ENCODE data around the gene CDH9. TPM values are rescaled to one million over a fixed set of nuclear protein-coding genes. Genes with fewer than 3 reads are reported as not detected.

The CDH9 gene
- total RNA-seq, 4 donors from 2014 or later, result 0.33 TPM; not detected in 3

DNA sequence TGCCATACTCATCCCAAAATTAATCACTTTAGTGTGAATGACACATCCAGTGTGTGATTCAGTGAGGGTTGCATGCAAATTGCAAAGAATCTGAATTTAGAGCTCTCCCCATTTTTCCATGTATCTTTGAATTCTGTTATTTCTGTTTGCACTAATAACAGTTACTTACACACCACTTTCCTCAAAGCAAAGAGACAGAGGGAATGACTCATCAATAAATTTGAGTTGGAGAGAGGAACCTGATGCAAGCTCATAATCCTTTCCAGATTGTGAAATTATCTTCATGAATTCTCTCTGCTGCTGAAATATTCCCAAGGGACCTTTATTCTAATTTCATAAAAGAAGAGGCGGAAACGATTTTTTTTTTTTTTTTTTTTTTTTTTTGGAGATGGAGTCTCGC, 204.8 kb downstream of the CDH9 start:
- TF ChIP-seq, protein P1, sequence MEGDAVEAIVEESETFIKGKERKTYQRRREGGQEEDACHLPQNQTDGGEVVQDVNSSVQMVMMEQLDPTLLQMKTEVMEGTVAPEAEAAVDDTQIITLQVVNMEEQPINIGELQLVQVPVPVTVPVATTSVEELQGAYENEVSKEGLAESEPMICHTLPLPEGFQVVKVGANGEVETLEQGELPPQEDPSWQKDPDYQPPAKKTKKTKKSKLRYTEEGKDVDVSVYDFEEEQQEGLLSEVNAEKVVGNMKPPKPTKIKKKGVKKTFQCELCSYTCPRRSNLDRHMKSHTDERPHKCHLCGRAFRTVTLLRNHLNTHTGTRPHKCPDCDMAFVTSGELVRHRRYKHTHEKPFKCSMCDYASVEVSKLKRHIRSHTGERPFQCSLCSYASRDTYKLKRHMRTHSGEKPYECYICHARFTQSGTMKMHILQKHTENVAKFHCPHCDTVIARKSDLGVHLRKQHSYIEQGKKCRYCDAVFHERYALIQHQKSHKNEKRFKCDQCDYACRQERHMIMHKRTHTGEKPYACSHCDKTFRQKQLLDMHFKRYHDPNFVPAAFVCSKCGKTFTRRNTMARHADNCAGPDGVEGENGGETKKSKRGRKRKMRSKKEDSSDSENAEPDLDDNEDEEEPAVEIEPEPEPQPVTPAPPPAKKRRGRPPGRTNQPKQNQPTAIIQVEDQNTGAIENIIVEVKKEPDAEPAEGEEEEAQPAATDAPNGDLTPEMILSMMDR (IDR thresholded peaks at IDR 0.05), result no peak
- no peak for TF ChIP-seq EP300 (IDR thresholded peaks at IDR 0.05)
- no peak for TF ChIP-seq POLR2A (IDR thresholded peaks at IDR 0.05; ENCODE audit: low read depth)
- no peak for TF ChIP-seq POLR2AphosphoS5 (IDR thresholded peaks at IDR 0.05)
- Histone ChIP-seq H3K36me3 (no peaks in the 10 kb centered on the region), H3K4me1 (no peaks in the 10 kb centered on the region), H3K9me3 (no peaks in the 10 kb centered on the region), H3K27me3 (no peaks in the 10 kb centered on the region), H3K4me3 (no peak overlapping the region), H3K27ac (replicated peaks in 1 of 4) (no peak overlapping the region)
- DNase-seq (ENCODE audit: extremely low spot score), result no peak
- intact Hi-C loops (cut with DNase I), result no loop called here
- WGBS, result 84% methylated on average over 3 of the region's 3 CpGs
